Epithelial cell of proximal tubule (primary cell): ENCODE measurements around the gene SIGMAR1. TPM values are rescaled to one million over a fixed set of nuclear protein-coding genes. Genes with fewer than 3 reads are reported as not detected.
A peak's percentile ranks its signal among the peaks of the same experiment; 100 is the strongest.

Source experiments
- DNase-seq: peaks from one replicate; pipeline ENCODE4 v3.0.0-alpha.2; 2011; ENCODE audit warnings: low read depth
- H3K4me3 ChIP-seq: 2 replicates; pipeline ENCODE4 v1.5.1; 2011; ENCODE audit warnings: low read depth, mild to moderate bottlenecking, low read length
- total RNA-seq: library from RNA; depleted of rRNA; stranded (reverse); fragments of >200 nt; gene quantifications from 2 replicates; pipeline ENCODE4 v1.2.3, GENCODE V29; 2015
- TF ChIP-seq, protein P1 (sequence below): conservative IDR thresholded peaks from 2 replicates; pipeline ENCODE4 v1.5.1; 2012; ENCODE audit warnings: low read depth, mild to moderate bottlenecking, low read length

The SIGMAR1 gene
- total RNA-seq, 1 donor from 2014 or later, result 97.9 TPM

DNA sequence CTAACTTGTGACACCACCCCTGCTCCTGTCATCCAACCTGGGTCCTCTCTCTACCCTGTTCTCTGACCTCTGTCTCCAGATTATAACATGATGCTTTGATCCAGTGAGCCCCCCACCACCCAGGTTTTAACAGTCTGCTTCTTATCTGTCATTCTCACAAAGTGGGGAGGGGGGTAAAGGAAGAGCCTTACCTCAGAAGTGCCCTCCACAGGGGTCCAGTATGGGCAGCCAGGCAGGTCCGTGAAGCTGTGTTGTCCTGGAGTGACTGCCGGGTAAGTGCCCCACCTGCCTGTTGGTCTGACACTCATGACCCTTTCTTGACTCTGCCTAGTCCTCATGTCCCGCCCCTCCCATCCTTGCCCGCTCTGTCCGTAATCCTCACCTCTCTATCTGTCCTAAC, 17.8 kb upstream of the SIGMAR1 start:
- no peak for DNase-seq
- TF ChIP-seq, protein P1, sequence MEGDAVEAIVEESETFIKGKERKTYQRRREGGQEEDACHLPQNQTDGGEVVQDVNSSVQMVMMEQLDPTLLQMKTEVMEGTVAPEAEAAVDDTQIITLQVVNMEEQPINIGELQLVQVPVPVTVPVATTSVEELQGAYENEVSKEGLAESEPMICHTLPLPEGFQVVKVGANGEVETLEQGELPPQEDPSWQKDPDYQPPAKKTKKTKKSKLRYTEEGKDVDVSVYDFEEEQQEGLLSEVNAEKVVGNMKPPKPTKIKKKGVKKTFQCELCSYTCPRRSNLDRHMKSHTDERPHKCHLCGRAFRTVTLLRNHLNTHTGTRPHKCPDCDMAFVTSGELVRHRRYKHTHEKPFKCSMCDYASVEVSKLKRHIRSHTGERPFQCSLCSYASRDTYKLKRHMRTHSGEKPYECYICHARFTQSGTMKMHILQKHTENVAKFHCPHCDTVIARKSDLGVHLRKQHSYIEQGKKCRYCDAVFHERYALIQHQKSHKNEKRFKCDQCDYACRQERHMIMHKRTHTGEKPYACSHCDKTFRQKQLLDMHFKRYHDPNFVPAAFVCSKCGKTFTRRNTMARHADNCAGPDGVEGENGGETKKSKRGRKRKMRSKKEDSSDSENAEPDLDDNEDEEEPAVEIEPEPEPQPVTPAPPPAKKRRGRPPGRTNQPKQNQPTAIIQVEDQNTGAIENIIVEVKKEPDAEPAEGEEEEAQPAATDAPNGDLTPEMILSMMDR, result no peak
- H3K4me3 ChIP-seq, result no peak overlapping the region

DNA sequence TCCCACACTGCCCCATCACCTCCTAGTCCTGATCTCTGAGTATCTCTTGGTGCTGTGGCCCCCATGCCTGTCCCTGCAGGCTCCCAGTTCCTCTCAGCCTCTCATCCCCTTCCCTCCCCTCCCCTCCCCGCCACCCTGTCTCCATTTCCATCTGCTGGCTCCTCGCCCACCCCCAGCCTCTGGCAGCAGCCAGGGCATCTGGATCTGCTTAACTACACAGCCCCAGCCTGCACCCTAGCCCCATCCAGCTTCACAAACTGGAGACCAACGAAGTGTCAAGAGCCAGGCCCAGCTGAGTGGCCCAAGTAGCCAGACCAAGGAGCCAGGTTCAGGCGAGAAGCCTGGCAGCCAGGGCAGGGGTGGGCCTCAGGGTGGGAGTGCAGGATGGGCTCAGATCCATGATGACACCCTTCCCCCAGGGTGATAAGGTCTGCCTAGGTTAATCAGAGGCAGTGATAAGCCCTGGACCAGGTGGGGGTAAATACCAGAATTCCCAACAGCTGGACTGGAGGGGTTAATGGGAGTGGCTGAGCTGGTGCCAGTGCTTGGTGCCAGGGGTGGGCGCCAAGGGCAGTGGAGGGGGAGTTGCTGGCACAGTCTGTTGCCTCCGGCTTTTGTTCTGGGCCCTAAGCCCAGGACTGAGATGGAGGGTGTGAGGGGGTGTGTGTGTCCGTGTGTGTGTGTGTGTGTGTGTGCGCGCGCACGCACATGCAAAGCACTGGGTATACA, 16.9 kb upstream of the SIGMAR1 start:
- H3K4me3 ChIP-seq, result no peak overlapping the region
- TF ChIP-seq, protein P1, result no peak
- no peak for DNase-seq

DNA sequence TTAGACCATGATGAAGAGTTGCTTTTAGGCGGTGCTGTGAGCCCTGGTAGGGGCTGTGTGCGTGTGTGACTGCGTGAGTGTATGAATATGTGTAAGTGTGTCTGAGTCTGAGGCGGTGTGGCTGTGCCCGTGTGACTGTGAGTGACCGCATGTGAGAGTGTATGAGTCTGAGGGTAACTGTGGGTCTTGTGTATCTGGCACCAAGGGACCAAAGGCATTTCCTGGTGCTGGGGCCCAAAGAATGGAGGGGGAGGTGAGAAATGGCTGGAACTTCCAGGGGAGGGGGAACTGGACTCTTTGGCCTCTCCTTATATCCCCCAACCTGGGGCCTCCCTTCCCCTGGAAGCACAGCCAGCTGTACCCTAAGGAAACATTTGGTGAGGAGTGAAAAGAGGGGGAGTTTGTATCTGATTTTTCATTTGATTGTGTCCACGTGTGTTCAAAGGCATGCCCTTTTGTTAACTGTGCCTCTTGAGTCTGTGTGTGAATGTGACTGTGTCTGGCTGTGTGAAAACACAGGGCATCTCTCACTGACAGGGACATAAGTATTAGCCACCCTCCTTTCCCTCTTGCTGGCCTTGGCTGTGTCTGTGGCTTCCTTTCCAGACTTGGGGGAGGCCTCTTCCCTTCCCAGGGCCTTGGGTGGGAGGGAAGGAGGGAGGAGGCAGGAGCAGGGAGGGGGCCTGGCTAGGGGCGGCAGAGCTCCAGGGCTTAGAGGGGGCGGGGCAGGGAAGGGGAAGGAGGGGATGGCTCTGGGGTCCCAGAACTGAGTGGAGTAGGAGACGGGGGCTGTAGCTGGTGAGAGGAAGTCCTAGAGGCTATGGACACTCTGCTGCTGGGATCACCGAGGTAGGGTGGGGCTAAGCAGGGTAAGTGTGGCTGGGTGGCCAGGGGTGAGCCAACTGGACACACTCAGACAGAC, 15.8 kb upstream of the SIGMAR1 start:
- DNase-seq, result no peak
- H3K4me3 ChIP-seq, result no peak overlapping the region
- TF ChIP-seq, protein P1, result no peak

DNA sequence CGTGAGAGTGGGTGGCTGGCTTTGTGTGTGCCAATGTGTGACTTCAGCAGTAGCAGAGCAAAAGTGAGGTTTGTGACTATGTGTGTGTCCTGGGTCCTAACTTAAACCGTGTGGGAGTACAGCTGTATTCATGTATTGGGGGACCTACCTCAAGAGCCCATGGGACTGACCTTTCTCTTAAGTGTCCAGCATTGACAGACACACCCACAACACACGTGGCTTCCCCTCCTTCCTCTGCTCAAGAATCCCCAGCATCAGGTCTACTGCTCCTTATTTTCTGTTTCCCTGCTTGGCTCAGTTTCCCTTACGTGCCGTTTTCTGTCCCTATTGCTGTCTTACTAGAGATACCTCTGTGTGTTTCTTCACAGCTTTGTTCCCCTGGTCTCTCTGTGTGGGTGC, 15.0 kb upstream of the SIGMAR1 start:
- TF ChIP-seq, protein P1, result no peak
- H3K4me3 ChIP-seq, result peak overlapping the region; percentile 62
- no peak for DNase-seq

DNA sequence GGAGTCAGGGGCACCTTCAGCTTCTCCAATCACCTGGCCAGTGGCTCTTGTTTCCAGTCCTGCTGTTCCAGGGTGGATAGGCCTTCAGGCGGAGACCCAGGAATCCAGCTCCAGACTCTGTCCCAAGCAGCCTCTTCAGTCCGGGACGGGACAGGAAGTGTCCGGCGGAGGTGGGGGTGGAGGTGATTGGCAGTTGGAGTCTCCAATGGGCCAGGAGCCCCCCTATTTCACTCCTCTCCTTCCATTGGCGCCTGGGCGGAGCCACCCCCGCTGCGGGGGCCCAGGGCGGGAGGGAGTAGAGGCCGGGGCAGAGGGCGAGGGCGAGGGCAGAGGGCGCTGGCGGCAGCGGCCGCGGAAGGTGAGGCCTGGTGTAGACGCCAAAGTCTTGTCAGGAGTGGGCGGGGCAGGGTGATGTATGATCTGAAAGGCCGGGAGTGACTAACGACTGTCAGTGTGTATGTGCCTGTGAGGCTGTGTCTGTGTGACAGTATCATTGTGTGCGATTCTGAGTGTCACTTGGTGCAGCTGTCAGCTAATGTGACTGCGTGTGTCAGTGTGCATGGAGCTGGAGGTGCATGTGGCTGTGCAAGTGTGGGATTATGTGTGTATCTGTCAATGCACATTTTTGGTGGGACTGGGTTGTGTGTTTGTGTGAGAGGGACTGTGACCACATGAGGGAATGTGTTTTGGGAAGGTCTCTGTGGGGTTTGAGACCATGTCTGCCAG, 14.5 kb upstream of the SIGMAR1 start, which contains the start of gene IL11RA:
IL11RA (plus strand) TSS at position 310 of the 726 bp plus-strand sequence. CDS start 3,033 bp downstream, outside the sequence.
- DNase-seq, result no peak
- H3K4me3 ChIP-seq, result peak within 1 kb of the TSS; percentile 62
- TF ChIP-seq, protein P1, result no peak

DNA sequence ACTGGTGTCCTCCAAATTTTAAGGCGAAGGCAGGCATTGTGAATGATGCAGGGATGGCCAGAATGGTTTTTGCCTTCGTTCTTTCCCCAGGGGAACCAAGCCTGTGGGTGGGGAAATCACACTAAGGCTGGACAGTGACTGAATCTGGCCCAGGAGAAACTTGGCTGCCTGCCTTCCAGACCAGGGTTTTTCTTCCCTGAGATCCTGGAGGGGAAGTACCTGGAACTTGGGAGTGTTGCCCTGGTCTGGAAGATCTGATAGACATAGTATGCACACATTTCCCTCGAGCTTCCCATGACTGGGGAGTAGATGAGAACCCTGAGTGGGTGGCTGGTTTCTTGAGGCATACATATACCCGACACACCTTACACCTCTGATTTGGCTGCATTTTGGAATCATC, 13.7 kb upstream of the SIGMAR1 start:
- peak overlapping the region; percentile 62 for H3K4me3 ChIP-seq
- TF ChIP-seq, protein P1, result no peak
- DNase-seq, result no peak
